ENCODE data around the gene ITGB8. TPM values are rescaled to one million over a fixed set of nuclear protein-coding genes. Genes with fewer than 3 reads are reported as not detected.

Gene ITGB8
- total RNA-seq, 1 experiment from 2014 or later, result 13.9 TPM

DNA sequence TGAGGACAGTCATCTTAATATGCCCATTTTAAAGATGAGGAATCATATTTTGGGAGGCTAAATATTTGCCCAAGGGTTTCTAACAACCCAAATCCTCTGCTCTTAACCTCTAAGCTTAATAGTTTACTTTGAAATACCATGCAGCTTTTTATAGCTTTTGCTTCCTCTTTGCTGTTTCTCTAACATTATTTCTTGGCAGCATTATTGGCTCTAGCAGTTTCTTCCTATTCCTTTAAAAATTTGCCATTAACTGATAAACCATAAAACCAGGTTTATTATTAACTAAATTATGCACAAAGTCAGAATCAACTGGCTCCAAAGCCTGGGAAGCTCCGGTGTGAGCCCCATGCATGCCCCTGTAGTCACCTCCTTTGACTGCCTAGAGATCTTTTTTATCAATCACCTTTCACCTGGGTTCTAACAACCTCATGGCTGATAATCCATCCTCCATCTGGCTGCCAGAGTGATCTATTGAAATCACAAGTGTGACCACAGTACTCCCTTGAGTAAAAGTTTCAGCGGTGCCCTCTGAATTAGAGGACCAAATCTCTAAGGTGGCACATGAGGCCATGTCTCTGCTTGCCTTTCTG is 62.4 kb downstream of the ITGB8 start:
- DNase-seq (peak; percentile 74), ATAC-seq (peak; percentile 81)
- Histone ChIP-seq H3K36me3 (ENCODE audit: low read depth, low read length) (no peaks in the 10 kb centered on the region), H3K9ac (ENCODE audit: low read length) (peak overlapping the region; percentile 77), H3K4me1 (ENCODE audit: insufficient read depth, low read length) (peaks cover 49% of the 10 kb centered on the region), H3K9me2 (replicated peaks; ENCODE audit: low read length) (no peaks in the 10 kb centered on the region), H3K4me3 (ENCODE audit: low read length) (peak overlapping the region; percentile 40), H3K79me2 (ENCODE audit: low read length) (no peaks in the 10 kb centered on the region), H3K27ac (ENCODE audit: low read length) (peak overlapping the region; percentile 97), H2AFZ (ENCODE audit: low read length) (peak overlapping the region; percentile 37; the same call in 1 of the 2 replicates), H4K20me1 (ENCODE audit: low read length) (no peaks in the 10 kb centered on the region), H3F3A (ENCODE audit: low read length, unreplicated experiment) (no peaks in the 10 kb centered on the region), H3K9me3 (ENCODE audit: low read length) (no peaks in the 10 kb centered on the region), H3K27me3 (ENCODE audit: low read length) (no peaks in the 10 kb centered on the region), H3K4me2 (ENCODE audit: low read length) (peak overlapping the region; percentile 74)
- TF ChIP-seq, protein P1, sequence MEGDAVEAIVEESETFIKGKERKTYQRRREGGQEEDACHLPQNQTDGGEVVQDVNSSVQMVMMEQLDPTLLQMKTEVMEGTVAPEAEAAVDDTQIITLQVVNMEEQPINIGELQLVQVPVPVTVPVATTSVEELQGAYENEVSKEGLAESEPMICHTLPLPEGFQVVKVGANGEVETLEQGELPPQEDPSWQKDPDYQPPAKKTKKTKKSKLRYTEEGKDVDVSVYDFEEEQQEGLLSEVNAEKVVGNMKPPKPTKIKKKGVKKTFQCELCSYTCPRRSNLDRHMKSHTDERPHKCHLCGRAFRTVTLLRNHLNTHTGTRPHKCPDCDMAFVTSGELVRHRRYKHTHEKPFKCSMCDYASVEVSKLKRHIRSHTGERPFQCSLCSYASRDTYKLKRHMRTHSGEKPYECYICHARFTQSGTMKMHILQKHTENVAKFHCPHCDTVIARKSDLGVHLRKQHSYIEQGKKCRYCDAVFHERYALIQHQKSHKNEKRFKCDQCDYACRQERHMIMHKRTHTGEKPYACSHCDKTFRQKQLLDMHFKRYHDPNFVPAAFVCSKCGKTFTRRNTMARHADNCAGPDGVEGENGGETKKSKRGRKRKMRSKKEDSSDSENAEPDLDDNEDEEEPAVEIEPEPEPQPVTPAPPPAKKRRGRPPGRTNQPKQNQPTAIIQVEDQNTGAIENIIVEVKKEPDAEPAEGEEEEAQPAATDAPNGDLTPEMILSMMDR (conservative IDR thresholded peaks at IDR 0.05; ENCODE audit: low read depth, low read length), result no peak
- TF ChIP-seq EZH2phosphoT487 (IDR thresholded peaks at IDR 0.05; ENCODE audit: borderline replicate concordance, low read length), result no peak
- no peak for TF ChIP-seq EZH2 (IDR thresholded peaks at IDR 0.05; ENCODE audit: low read length, unreplicated experiment)
- TSS peak; percentile 22 for BruUV-seq (replicated peaks)
- intact Hi-C loops (cut with micrococcal nuclease), result loop anchor here (1.0 to 5.0 kb wide), 6 partner anchors 9 to 681 kb away; partner anchors contain the start of gene ITGB8
- CTCF ChIA-PET, result interaction anchor here (0.8 to 1.0 kb wide), 3 partner anchors 8 to 685 kb away, joined by 3 to 5 read pairs (median 5); no protein-coding TSS in a partner anchor
- POLR2A ChIA-PET (ENCODE audit: unreplicated experiment), result interaction anchor here (1.7 kb wide), 1 partner anchor 63 kb away, joined by 12 read pairs; the partner anchor contains the start of gene ITGB8

DNA sequence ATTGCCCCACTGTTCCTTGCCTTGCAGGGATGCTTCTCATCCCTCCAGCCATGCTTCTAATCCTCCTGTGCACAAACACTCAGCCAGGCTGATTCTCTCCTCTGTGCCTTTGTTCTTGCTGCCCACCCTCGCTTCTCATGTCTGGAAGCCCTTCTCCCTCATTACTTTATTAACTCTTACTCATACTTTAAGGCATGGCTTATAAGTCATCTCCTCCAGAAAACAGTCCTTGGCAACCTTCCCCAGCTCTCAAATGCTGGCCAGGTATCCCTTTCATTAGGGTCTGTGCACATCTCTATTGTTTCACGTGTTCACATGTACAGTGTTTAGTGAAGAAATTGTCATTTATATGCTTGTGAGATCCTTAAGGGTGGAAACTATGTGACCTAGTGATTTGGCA is 62.9 kb downstream of the ITGB8 start:
- intact Hi-C loops (cut with micrococcal nuclease), result loop anchor here (1.0 to 5.0 kb wide), 6 partner anchors 9 to 681 kb away; partner anchors contain the start of gene ITGB8

More for the DNA sequence above, 62.9 kb downstream of the ITGB8 start:
- Histone ChIP-seq H3F3A (ENCODE audit: low read length, unreplicated experiment) (no peaks in the 10 kb centered on the region), H3K4me2 (ENCODE audit: low read length) (peak overlapping the region; percentile 74), H3K9me2 (replicated peaks; ENCODE audit: low read length) (no peaks in the 10 kb centered on the region), H3K79me2 (ENCODE audit: low read length) (no peaks in the 10 kb centered on the region), H2AFZ (ENCODE audit: low read length) (peak overlapping the region; percentile 37; the same call in 1 of the 2 replicates), H3K9ac (ENCODE audit: low read length) (peak overlapping the region; percentile 77), H3K4me3 (ENCODE audit: low read length) (peak overlapping the region; percentile 40), H3K9me3 (ENCODE audit: low read length) (no peaks in the 10 kb centered on the region), H3K27ac (ENCODE audit: low read length) (peak overlapping the region; percentile 97), H3K36me3 (ENCODE audit: low read depth, low read length) (no peaks in the 10 kb centered on the region), H3K27me3 (ENCODE audit: low read length) (no peaks in the 10 kb centered on the region), H3K4me1 (ENCODE audit: insufficient read depth, low read length) (peaks cover 49% of the 10 kb centered on the region), H4K20me1 (ENCODE audit: low read length) (no peaks in the 10 kb centered on the region)
- DNase-seq, result peak; percentile 81
- ChIA-PET CTCF (interaction anchor here (0.8 to 1.0 kb wide), 2 partner anchors 8 to 680 kb away, joined by 3 to 5 read pairs; no protein-coding TSS in a partner anchor), POLR2A (ENCODE audit: unreplicated experiment) (interaction anchor here (0.6 to 1.7 kb wide), 2 partner anchors 20 to 63 kb away, joined by 3 to 12 read pairs; partner anchors contain the start of gene ITGB8)
- ATAC-seq, result peak; percentile 55
- no TSS peak for BruUV-seq (replicated peaks)
- TF ChIP-seq EZH2phosphoT487 (IDR thresholded peaks at IDR 0.05; ENCODE audit: borderline replicate concordance, low read length), result no peak
- TF ChIP-seq, protein P1 (conservative IDR thresholded peaks at IDR 0.05; ENCODE audit: low read depth, low read length), result no peak
- TF ChIP-seq EZH2 (IDR thresholded peaks at IDR 0.05; ENCODE audit: low read length, unreplicated experiment), result no peak
